SK-N-SH treated with all-trans-retinoic acid at 6 μM for 48 hours (cell line): Measurements from ENCODE around the gene NMRK1.

Source experiments
- ATAC-seq: fragments of 200-7000 bp; cut with Tn5 transposase; 3 replicates; pipeline ENCODE4 v1.9.1; 2020; ENCODE audit warnings: mild to moderate bottlenecking, moderate library complexity
- ARNTL ChIP-seq: fragments of 450-650 bp; formaldehyde crosslinking; IDR thresholded peaks from 2 replicates; pipeline ENCODE4 v1.5.0; 2020; ENCODE audit warnings: low read depth, mild to moderate bottlenecking, moderate library complexity, borderline replicate concordance
- BACH2 ChIP-seq: fragments of 250-450 bp; sonication (Bioruptor Pico); IDR thresholded peaks from 2 replicates; pipeline ENCODE4 v1.9.0; 2021; ENCODE audit warnings: mild to moderate bottlenecking, borderline replicate concordance
- CSDC2 ChIP-seq: fragments of 250-450 bp; sonication (Bioruptor Pico); IDR thresholded peaks from 2 replicates; pipeline ENCODE4 v1.5.0; 2020; ENCODE audit warnings: mild to moderate bottlenecking, moderate library complexity
- ESRRG ChIP-seq: fragments of 250-450 bp; sonication (Bioruptor Pico); IDR thresholded peaks from 2 replicates; pipeline ENCODE4 v1.6.1; 2021; ENCODE audit warnings: mild to moderate bottlenecking
- GLIS3 ChIP-seq: fragments of 250-450 bp; sonication (Bioruptor Pico); IDR thresholded peaks from 2 replicates; pipeline ENCODE4 v1.5.0; 2020; ENCODE audit warnings: mild to moderate bottlenecking, moderate library complexity
- ISL1 ChIP-seq: fragments of 250-450 bp; sonication (Bioruptor Pico); IDR thresholded peaks from 2 replicates; pipeline ENCODE4 v2.1.2; 2022; ENCODE audit warnings: mild to moderate bottlenecking, moderate library complexity
- OSR1 ChIP-seq: fragments of 250-450 bp; sonication (Bioruptor Pico); IDR thresholded peaks from 2 replicates; pipeline ENCODE4 v1.8.0; 2022; ENCODE audit warnings: moderate library complexity, mild to moderate bottlenecking, inconsistent platforms
- PPARA ChIP-seq: fragments of 250-450 bp; sonication (Bioruptor Pico); IDR thresholded peaks from 2 replicates; pipeline ENCODE4 v1.5.0; 2020; ENCODE audit warnings: mild to moderate bottlenecking, borderline replicate concordance
- RARB ChIP-seq: fragments of 250-450 bp; sonication (Bioruptor Pico); IDR thresholded peaks from 2 replicates; pipeline ENCODE4 v1.8.0; 2021; ENCODE audit warnings: mild to moderate bottlenecking, moderate library complexity
- SNAI2 ChIP-seq: fragments of 250-450 bp; sonication (Bioruptor Pico); IDR thresholded peaks from 2 replicates; pipeline ENCODE4 v1.5.0; 2020; ENCODE audit warnings: mild to moderate bottlenecking, moderate library complexity
- TCF4 ChIP-seq: fragments of 250-450 bp; sonication (Bioruptor Pico); IDR thresholded peaks from 2 replicates; pipeline ENCODE4 v1.8.0; 2021; ENCODE audit warnings: mild to moderate bottlenecking, moderate library complexity, borderline replicate concordance
- TOX ChIP-seq: fragments of 250-450 bp; sonication (Bioruptor Pico); IDR thresholded peaks from 2 replicates; pipeline ENCODE4 v1.8.0; 2021; ENCODE audit warnings: mild to moderate bottlenecking, moderate library complexity, borderline replicate concordance
- ZC3H10 ChIP-seq: fragments of 250-450 bp; sonication (Bioruptor Pico); IDR thresholded peaks from 2 replicates; pipeline ENCODE4 v1.5.1; 2021; ENCODE audit warnings: mild to moderate bottlenecking, moderate library complexity
- ZFP30 ChIP-seq: fragments of 450-650 bp; formaldehyde crosslinking; IDR thresholded peaks from 2 replicates; pipeline ENCODE4 v1.5.0; 2022; ENCODE audit warnings: mild to moderate bottlenecking, moderate library complexity
- ZNF565 ChIP-seq: fragments of 450-650 bp; formaldehyde crosslinking; conservative IDR thresholded peaks from 2 replicates; pipeline ENCODE4 v1.5.0; 2020; ENCODE audit warnings: low read depth, mild to moderate bottlenecking, moderate library complexity
- ZNF70 ChIP-seq: fragments of 450-650 bp; formaldehyde crosslinking; IDR thresholded peaks from 2 replicates; pipeline ENCODE4 v1.5.0; 2020; ENCODE audit warnings: mild to moderate bottlenecking, moderate library complexity
- TF ChIP-seq, protein P1 (sequence below): fragments of 250-450 bp; sonication (Bioruptor Pico); IDR thresholded peaks from 2 replicates; pipeline ENCODE4 v1.5.0; 2020; ENCODE audit warnings: mild to moderate bottlenecking, moderate library complexity
- TF ChIP-seq, protein P2 (sequence below): fragments of 250-450 bp; sonication (Bioruptor Pico); IDR thresholded peaks from 2 replicates; pipeline ENCODE4 v1.8.0; 2020; ENCODE audit warnings: mild to moderate bottlenecking, moderate library complexity, borderline replicate concordance
- TF ChIP-seq, protein P3 (sequence below): fragments of 250-450 bp; sonication (Bioruptor Pico); IDR thresholded peaks from 2 replicates; pipeline ENCODE4 v1.5.1; 2021; ENCODE audit warnings: mild to moderate bottlenecking, moderate library complexity
- TF ChIP-seq, protein P4 (sequence below): fragments of 250-450 bp; sonication (Bioruptor Pico); IDR thresholded peaks from 2 replicates; pipeline ENCODE4 v1.8.0; 2021; ENCODE audit warnings: low read depth, mild to moderate bottlenecking, moderate library complexity, borderline replicate concordance
- TF ChIP-seq, protein P5 (sequence below): fragments of 250-450 bp; sonication (Bioruptor Pico); IDR thresholded peaks from 2 replicates; pipeline ENCODE4 v1.5.1; 2020; ENCODE audit warnings: low read depth, mild to moderate bottlenecking, moderate library complexity

Gene NMRK1

DNA sequence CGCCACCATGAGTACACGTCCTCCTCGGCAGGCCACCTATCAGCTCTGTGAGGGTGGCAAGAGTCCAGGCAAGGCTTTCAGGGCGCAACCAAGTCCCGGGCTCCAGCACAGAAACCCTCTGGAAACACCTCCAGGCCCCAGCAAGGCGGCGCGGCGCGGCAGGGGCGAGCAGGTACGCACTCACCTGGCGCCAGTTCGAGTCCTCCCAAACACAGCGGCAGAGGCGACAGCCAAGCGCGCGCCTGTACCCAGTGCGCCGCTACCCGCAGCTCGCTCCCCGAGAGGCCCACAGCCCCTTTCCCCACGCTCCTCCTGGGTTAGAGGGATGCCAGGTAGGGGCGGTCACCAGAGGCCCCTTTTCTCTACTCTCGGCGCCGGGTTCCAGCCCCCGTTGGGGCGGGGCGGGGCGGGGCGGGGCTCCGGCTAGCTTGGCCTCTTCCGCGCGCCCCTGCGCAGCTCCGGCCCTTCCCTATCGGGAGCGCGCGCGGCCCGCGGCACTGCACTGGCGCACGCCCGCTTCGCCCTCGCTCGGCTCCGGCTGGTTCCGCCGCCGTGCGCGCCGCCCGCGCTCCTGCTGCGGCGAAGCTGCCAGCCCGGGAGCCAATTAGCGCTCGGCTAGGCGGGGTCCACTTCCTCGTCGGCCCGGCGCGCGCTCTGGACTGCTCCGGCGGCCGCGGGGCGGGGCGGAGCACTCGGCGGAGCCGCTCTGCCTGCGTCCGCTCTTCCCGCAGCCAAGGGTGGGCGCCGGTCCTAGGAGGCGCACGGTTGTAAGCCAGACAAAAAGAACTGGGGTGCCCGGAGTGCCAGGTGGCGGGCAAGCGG is at the start of gene NMRK1, which contains the start of gene OSTF1:
Gene NMRK1, minus strand, starts transcription at position 332 of the 822 bp plus-strand sequence. CDS start 5,040 bp downstream, outside the sequence.
Gene OSTF1, plus strand, starts transcription at position 691 of the 822 bp plus-strand sequence. CDS start 179 bp downstream, outside the sequence.
- peak; percentile 93 for ATAC-seq
- TF ChIP-seq GLIS3 (CRISPR knock-in tag) (no peak), ZNF565 (no peak), ISL1 (CRISPR knock-in tag) (no peak), PPARA (CRISPR knock-in tag) (no peak), ZNF70 (no peak), SNAI2 (0 out of 2 replicates have a peak, but pooled peaks have one; percentile 33), BACH2 (CRISPR knock-in tag) (no peak), OSR1 (CRISPR knock-in tag) (no peak)
- TF ChIP-seq, protein P1, sequence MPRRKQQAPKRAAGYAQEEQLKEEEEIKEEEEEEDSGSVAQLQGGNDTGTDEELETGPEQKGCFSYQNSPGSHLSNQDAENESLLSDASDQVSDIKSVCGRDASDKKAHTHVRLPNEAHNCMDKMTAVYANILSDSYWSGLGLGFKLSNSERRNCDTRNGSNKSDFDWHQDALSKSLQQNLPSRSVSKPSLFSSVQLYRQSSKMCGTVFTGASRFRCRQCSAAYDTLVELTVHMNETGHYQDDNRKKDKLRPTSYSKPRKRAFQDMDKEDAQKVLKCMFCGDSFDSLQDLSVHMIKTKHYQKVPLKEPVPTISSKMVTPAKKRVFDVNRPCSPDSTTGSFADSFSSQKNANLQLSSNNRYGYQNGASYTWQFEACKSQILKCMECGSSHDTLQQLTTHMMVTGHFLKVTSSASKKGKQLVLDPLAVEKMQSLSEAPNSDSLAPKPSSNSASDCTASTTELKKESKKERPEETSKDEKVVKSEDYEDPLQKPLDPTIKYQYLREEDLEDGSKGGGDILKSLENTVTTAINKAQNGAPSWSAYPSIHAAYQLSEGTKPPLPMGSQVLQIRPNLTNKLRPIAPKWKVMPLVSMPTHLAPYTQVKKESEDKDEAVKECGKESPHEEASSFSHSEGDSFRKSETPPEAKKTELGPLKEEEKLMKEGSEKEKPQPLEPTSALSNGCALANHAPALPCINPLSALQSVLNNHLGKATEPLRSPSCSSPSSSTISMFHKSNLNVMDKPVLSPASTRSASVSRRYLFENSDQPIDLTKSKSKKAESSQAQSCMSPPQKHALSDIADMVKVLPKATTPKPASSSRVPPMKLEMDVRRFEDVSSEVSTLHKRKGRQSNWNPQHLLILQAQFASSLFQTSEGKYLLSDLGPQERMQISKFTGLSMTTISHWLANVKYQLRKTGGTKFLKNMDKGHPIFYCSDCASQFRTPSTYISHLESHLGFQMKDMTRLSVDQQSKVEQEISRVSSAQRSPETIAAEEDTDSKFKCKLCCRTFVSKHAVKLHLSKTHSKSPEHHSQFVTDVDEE (CRISPR knock-in tag), result 0 out of 2 replicates have a peak, but pooled peaks have one; percentile 62
- TF ChIP-seq, protein P2, sequence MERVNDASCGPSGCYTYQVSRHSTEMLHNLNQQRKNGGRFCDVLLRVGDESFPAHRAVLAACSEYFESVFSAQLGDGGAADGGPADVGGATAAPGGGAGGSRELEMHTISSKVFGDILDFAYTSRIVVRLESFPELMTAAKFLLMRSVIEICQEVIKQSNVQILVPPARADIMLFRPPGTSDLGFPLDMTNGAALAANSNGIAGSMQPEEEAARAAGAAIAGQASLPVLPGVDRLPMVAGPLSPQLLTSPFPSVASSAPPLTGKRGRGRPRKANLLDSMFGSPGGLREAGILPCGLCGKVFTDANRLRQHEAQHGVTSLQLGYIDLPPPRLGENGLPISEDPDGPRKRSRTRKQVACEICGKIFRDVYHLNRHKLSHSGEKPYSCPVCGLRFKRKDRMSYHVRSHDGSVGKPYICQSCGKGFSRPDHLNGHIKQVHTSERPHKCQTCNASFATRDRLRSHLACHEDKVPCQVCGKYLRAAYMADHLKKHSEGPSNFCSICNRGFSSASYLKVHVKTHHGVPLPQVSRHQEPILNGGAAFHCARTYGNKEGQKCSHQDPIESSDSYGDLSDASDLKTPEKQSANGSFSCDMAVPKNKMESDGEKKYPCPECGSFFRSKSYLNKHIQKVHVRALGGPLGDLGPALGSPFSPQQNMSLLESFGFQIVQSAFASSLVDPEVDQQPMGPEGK, result no peak
- TF ChIP-seq, protein P3, sequence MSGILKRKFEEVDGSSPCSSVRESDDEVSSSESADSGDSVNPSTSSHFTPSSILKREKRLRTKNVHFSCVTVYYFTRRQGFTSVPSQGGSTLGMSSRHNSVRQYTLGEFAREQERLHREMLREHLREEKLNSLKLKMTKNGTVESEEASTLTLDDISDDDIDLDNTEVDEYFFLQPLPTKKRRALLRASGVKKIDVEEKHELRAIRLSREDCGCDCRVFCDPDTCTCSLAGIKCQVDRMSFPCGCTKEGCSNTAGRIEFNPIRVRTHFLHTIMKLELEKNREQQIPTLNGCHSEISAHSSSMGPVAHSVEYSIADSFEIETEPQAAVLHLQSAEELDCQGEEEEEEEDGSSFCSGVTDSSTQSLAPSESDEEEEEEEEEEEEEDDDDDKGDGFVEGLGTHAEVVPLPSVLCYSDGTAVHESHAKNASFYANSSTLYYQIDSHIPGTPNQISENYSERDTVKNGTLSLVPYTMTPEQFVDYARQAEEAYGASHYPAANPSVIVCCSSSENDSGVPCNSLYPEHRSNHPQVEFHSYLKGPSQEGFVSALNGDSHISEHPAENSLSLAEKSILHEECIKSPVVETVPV (CRISPR knock-in tag), result no peak
- TF ChIP-seq, protein P4, sequence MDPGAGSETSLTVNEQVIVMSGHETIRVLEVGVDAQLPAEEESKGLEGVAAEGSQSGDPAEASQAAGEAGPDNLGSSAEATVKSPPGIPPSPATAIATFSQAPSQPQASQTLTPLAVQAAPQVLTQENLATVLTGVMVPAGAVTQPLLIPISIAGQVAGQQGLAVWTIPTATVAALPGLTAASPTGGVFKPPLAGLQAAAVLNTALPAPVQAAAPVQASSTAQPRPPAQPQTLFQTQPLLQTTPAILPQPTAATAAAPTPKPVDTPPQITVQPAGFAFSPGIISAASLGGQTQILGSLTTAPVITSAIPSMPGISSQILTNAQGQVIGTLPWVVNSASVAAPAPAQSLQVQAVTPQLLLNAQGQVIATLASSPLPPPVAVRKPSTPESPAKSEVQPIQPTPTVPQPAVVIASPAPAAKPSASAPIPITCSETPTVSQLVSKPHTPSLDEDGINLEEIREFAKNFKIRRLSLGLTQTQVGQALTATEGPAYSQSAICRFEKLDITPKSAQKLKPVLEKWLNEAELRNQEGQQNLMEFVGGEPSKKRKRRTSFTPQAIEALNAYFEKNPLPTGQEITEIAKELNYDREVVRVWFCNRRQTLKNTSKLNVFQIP (CRISPR knock-in tag), result no peak

DNA sequence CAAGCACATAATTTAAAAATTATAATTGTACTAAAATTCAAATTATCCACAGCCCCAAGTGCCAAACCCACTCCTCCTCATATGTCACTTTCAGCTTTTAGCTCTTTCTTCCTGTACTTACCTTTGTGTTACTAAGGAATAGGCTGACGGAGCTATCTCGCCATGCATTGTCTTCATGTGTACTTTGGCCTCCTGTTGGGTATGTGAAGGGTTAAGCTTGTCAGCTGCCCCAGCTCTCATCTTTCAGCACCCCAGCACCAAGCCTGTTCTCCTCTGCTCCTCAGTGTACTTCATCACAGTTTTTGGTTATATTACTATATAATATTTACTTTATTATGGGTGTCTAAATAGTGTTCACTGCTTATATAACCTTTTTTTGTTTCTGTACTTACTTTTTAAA is 46.5 kb upstream of the NMRK1 start:
- ATAC-seq, result no peak
- TF ChIP-seq GLIS3 (CRISPR knock-in tag) (no peak), ZC3H10 (CRISPR knock-in tag) (no peak), RARB (CRISPR knock-in tag) (no peak), BACH2 (CRISPR knock-in tag) (no peak), TCF4 (CRISPR knock-in tag) (no peak), SNAI2 (no peak), CSDC2 (no peak), TOX (CRISPR knock-in tag) (no peak), ZNF70 (no peak), ISL1 (CRISPR knock-in tag) (no peak), ESRRG (CRISPR knock-in tag) (no peak), ARNTL (CRISPR knock-in tag) (no peak), ZFP30 (no peak), PPARA (CRISPR knock-in tag) (no peak)
- TF ChIP-seq, protein P5, sequence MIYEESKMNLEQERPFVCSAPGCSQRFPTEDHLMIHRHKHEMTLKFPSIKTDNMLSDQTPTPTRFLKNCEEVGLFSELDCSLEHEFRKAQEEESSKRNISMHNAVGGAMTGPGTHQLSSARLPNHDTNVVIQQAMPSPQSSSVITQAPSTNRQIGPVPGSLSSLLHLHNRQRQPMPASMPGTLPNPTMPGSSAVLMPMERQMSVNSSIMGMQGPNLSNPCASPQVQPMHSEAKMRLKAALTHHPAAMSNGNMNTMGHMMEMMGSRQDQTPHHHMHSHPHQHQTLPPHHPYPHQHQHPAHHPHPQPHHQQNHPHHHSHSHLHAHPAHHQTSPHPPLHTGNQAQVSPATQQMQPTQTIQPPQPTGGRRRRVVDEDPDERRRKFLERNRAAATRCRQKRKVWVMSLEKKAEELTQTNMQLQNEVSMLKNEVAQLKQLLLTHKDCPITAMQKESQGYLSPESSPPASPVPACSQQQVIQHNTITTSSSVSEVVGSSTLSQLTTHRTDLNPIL, result no peak
- TF ChIP-seq, protein P4 (CRISPR knock-in tag), result no peak
- TF ChIP-seq, protein P2, result no peak
- TF ChIP-seq, protein P1 (CRISPR knock-in tag), result no peak
